SH-SY5Y (cell line): Measurements from ENCODE around the gene COL11A1.

Experiments
- GATA2 ChIP-seq: IDR thresholded peaks from 2 replicates; pipeline ENCODE4 v1.6.1; 2011; ENCODE audit warnings: mild to moderate bottlenecking, low read depth, low read length
- GATA3 ChIP-seq: IDR thresholded peaks from 2 replicates; pipeline ENCODE4 v1.6.1; 2011; ENCODE audit warnings: low read depth, mild to moderate bottlenecking, low read length, moderate library complexity

- TF ChIP-seq GATA3 (no peak), GATA2 (no peak)
Measured at GRCh38 chr1:102872526-102872925, 235.8 kb downstream of the COL11A1 start.
